Measurements from ENCODE around the gene SMIM23.

Gene SMIM23

GRCh38 chr5:171826132-171826531 lies 40.5 kb downstream of the SMIM23 start:
- Histone ChIP-seq H3K4me3 (no peak overlapping the region), H3K27ac (no peak overlapping the region)
- no peak for TF ChIP-seq CTCF (IDR thresholded peaks at IDR 0.05)
- DNase-seq (ENCODE audit: low spot score) = no peak

GRCh38 chr5:171827162-171827561 lies 41.5 kb downstream of the SMIM23 start:
- Histone ChIP-seq H3K27ac (no peak overlapping the region), H3K4me3 (no peak overlapping the region)
- no peak for DNase-seq (ENCODE audit: low spot score)
- TF ChIP-seq CTCF (IDR thresholded peaks at IDR 0.05) = no peak

DNA sequence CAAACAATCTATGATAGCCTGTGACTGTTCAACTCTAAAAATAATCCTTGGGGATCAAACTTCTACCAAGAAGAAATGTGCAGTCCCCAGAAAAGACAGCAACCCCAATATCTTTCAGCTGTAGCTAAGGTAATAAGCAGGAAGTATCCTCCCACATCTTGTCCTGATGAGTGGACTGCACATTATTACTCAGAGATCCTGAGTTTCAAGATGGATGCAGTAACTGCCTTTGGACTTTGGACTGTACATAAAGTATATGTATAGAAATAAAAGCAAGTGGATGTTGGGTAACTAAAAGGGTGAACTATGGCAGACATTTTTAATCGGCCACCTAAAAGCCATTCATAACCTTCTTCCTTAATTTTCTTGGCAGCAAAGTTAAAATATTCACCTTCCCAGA lies 45.1 kb downstream of the SMIM23 start:
- DNase-seq (ENCODE audit: low spot score) = no peak
- H3K4me3 ChIP-seq = no peak overlapping the region
- no peak for TF ChIP-seq CTCF (IDR thresholded peaks at IDR 0.05)
- H3K27ac ChIP-seq = no peak overlapping the region

GRCh38 chr5:171832775-171833174 lies 47.2 kb downstream of the SMIM23 start:
- Histone ChIP-seq H3K4me3 (no peak overlapping the region), H3K27ac (no peak overlapping the region)
- no peak for DNase-seq (ENCODE audit: low spot score)
- no peak for TF ChIP-seq CTCF (IDR thresholded peaks at IDR 0.05)

- H3K4me3 ChIP-seq = no peak overlapping the region
- no peak for TF ChIP-seq CTCF (IDR thresholded peaks at IDR 0.05)
- DNase-seq (ENCODE audit: low spot score) = no peak
Measured at GRCh38 chr5:171834461-171834860, 48.8 kb downstream of the SMIM23 start.

DNA sequence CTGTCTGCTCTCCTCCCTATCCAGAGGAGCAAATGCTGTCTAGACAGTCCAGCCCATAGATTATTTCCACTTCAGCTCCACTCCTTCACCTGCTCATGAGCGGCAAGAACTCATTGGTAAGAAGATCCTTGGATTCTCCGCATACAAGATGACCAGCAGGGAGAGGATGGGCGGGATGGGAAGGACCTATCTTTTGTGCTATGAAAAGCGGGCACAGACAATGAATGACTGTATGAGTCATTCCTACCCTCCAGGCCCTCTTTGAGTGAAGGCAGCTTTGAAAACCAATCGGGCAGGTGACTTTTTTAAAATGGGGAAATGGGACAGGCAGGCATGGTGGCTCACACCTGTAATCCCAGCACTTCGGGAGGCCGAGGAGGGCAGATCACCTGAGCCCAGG lies 49.4 kb downstream of the SMIM23 start:
- no peak for TF ChIP-seq CTCF (IDR thresholded peaks at IDR 0.05)
- DNase-seq (ENCODE audit: low spot score) = no peak

More at GRCh38 chr5:171834461-171834860, 48.8 kb downstream of the SMIM23 start:
- no peak overlapping the region for H3K27ac ChIP-seq

DNA sequence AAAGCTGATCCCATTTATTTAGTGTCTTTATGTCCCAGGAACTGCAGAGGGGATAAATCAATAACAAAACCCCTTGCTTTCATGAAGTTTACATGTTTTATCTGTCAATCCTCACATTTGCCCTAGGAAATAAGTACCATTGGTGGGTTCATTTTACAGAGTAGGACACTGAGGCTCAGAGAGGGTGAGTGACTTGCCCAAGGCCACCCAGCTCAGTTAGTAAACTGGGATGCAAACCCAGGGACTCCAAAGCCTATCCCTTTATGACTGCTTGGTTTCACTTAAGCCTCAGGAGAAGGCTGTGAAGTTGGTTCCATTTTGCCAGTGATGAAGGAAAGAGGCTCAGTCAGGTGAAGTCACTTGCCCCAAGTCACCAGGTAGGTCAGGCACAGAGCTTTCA lies 51.9 kb downstream of the SMIM23 start:
- Histone ChIP-seq H3K4me3 (no peak overlapping the region), H3K27ac (no peak overlapping the region)
- TF ChIP-seq CTCF (IDR thresholded peaks at IDR 0.05) = no peak
- DNase-seq (ENCODE audit: low spot score) = no peak

More for the DNA sequence above, 49.4 kb downstream of the SMIM23 start:
- H3K27ac ChIP-seq = no peak overlapping the region
- no peak overlapping the region for H3K4me3 ChIP-seq
